Measurements from ENCODE around the gene VPS13C.

DNA sequence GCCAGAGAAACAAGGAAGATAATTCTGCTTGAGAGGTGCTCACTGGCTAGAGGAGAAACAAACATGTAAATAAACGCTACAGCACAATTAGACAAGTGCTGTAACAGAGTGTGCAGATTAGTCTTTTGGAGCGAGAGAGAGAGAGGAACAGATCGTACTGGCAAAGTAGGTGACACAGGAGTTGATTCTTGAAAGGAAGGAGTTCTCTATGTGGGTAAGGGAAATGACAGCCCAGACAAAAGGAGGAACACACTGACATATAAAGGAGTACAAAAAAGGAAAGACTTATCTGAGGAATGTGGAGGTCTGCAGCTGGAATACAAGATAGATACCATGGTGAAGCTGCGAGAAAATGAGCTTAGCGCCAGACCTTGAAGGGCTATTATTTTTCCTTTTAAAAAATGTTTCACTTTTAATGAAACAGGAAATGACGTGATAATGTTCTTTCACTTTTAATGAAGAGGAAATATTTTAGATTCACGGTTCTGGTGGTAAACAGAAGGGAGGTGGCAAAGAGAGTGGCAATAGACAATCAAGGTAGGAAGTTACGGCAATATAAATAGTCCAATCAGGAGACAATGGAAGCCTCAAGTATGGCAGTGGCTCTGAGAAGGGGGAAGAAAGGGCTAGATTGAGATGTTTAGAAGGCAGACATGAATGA, 202.9 kb downstream of the VPS13C start:
- TF ChIP-seq, protein P1, sequence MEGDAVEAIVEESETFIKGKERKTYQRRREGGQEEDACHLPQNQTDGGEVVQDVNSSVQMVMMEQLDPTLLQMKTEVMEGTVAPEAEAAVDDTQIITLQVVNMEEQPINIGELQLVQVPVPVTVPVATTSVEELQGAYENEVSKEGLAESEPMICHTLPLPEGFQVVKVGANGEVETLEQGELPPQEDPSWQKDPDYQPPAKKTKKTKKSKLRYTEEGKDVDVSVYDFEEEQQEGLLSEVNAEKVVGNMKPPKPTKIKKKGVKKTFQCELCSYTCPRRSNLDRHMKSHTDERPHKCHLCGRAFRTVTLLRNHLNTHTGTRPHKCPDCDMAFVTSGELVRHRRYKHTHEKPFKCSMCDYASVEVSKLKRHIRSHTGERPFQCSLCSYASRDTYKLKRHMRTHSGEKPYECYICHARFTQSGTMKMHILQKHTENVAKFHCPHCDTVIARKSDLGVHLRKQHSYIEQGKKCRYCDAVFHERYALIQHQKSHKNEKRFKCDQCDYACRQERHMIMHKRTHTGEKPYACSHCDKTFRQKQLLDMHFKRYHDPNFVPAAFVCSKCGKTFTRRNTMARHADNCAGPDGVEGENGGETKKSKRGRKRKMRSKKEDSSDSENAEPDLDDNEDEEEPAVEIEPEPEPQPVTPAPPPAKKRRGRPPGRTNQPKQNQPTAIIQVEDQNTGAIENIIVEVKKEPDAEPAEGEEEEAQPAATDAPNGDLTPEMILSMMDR (IDR thresholded peaks at IDR 0.05; ENCODE audit: extremely low read depth in 1 of 2, insufficient read depth in 1 of 2, low read depth in 1 of 2, low read length in 2 of 2) = no peak
- TF ChIP-seq EZH2 (IDR thresholded peaks at IDR 0.05; ENCODE audit: borderline replicate concordance, low read depth, low read length, severe bottlenecking) (no peak), MYC (IDR thresholded peaks at IDR 0.05; ENCODE audit: low read depth, low read length) (no peak), FOS (IDR thresholded peaks at IDR 0.05; ENCODE audit: borderline replicate concordance, insufficient read depth, low read length) (no peak)

All from endothelial cell of umbilical vein (primary cell).